HG02885 (cell line): Measurements from ENCODE around the gene IL16.
"Not testable (repeated sequence)": the region's sequence is repeated elsewhere in the genome, so short reads cannot be mapped to it uniquely, and the experiment has no call there.

ENCODE experiments used
- ATAC-seq: cut with Tn5 transposase; IDR thresholded peaks from one replicate; pipeline ENCODE4 v1.9.1; 2021; ENCODE audit warnings: mild to moderate bottlenecking; ENCODE audit not compliant: unreplicated experiment, poor library complexity

The IL16 gene

DNA sequence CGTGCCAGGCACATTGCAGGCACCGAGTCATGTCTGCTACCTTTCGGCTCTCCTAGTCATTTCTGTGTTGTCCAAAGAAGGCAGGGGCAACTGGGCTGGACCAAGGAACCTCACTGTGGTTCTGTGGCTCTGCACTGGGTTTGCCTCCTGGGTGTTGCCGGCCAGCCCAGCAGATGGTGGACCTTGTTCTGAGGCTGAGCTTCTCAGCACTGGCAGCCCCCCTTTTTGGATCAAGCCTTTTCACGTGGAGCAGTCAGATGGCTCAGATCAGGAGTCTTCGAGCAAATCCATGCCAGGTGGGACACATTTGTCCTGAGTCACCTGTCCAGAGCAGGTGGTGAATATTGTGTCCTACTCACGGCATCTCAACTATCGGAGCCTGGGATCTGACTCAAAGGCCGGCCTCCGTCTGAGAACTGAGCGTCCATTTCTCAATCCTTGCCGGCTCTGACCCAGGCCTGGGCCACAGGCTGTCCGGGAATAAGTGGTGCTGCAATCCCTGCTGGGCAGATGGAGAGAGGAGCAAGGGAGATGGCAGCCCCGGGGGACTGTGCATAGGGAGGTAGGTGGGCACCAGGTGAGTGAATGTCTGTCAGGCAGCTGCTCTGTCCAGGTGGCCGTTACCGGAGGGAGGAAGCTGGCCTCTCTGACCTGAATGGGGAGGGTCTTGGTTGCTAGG, at the start of gene IL16:
Gene IL16, plus strand, starts transcription at position 304 of the 679 bp plus-strand sequence. CDS start 28,521 bp downstream, outside the sequence.
- no peak for ATAC-seq

GRCh38 chr15:81151389-81151788, 45.3 kb upstream of the IL16 start:
- no peak for ATAC-seq

- ATAC-seq = no peak
Observed at GRCh38 chr15:81152339-81152738, 44.3 kb upstream of the IL16 start.

DNA sequence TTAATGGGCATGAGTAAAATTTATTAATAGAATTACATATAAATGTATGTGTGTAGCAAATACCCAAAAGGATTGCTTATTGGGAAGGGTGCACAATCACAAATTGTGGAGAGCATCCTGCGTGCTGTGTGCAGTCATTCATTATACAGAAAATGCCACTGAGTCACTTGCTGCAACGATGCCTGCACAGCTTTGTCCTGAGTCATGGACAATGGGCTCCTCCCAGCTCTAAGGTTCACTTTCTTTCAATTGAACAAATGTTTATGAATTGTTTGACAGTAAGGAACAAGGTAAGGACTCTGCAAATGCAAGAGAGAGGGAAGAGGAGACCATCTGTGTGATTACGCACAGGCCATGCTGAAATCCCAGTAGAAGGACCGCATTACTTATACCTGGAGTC, 43.9 kb upstream of the IL16 start:
- ATAC-seq = no peak

GRCh38 chr15:81155375-81156218, 41.1 kb upstream of the IL16 start:
- ATAC-seq = no peak

- ATAC-seq = no peak
Observed at GRCh38 chr15:81156324-81156723, 40.4 kb upstream of the IL16 start.

GRCh38 chr15:81157195-81157938, 39.3 kb upstream of the IL16 start:
- no peak for ATAC-seq

GRCh38 chr15:81157939-81158223, 38.8 kb upstream of the IL16 start:
- no peak for ATAC-seq

GRCh38 chr15:81158561-81158960, 38.1 kb upstream of the IL16 start:
- ATAC-seq = not testable (repeated sequence)

DNA sequence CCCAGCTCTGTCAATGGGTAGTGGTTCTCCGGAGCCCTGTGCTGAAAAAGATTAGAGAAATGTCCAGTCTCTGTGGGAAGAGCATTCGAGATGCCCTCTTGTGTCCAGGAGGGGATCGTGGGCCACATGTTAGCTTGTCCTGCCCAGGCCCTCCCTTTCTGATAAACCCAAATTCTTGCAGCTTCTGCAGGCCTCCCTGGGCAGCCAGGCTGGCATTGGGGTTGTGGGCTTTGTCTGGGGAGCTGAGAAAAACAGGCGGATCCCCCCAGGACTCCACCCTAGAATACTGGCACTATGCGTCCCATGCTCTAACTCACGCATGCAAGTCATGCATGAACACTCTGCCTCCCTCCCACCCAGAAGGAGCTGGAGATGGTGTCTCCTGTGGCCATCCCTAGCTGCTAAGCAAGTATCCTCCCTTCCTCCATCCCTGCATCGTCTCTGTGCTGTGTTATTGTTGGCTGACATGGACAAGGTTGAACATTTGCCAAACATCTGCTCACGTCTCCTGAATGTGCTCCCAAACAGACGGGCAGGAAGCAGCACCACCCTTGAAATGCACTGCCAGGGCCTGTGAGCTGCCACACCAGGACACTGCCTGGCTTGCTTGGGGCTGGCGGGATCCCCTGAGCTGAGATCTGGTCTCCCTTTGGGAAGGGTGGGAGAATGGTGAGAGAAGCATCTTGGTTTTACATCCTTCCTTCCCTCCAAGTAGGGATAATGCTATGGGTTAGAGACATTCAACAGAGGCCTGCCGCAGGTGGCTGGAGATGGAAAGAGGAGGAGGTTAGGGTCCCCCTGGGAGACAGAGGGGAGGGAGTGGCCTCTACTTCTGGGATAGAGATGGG, 36.1 kb upstream of the IL16 start:
- ATAC-seq = no peak

DNA sequence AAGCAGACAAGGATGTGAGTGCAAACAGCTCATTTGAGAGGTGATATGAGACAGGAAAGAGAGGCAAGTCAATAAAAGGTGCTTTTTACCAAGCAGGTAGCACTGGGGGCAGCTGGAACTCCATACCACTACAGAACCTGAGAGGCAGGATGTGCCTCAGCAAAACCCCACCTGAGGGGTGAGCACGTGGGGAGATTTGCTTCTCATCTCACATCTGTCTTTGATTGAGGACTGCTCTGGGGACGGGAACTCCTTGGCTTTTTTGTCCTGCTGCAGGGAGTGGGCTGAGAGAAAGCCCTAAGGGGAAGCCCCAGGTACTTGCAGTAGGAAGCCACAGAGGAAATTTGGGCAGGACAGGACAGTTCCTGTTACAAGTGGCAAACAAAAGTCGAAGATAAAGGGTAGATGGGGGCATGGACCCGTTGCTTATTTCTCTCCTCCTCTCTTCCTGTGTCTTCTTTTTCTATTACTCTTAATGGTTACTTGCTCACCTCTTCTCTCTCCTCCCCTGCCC, 35.5 kb upstream of the IL16 start:
- ATAC-seq = no peak

DNA sequence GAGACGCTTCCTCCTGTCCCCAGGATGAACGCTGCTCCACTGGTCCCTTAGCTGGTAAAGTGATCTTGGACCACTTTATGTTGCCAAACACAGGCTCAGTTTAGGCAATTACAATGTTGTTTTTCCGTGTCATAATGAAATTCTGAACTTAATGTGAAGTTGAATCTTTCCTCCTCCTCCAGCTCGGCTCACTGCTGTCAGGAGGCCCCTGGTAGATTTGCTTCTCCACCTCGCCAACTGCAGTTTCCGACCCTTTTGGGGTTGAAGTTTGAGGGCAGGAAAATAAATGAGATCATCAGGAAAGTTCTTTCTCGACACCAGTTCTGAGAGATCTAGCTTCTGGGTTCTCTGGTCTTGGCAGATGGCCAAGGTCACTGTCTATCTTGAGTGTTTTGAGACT, 34.8 kb upstream of the IL16 start:
- no peak for ATAC-seq

GRCh38 chr15:81163961-81164800, 32.5 kb upstream of the IL16 start:
- no peak for ATAC-seq

DNA sequence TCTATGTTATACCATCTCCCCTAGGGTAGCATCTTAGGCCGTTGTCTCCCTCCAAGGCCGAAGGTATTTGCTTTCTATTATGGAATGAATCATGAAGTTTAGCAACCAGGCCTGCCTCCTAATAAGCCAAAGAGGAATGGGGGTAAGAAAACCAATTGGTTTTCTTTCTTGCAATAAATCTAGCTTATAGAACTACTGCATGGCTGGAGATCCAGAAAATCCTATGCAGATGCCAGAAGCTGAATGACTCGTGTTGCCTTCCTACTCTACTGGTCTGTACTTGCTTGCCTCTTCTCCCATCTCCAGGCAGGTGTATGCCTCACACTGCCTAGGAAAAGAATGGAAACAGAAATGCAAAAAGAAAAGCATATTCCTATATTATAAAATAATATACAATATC, 31.1 kb upstream of the IL16 start:
- no peak for ATAC-seq

GRCh38 chr15:81166636-81167305, 29.9 kb upstream of the IL16 start:
- no peak for ATAC-seq

- ATAC-seq = no peak
Observed at GRCh38 chr15:81168131-81168526, 28.6 kb upstream of the IL16 start.

GRCh38 chr15:81168644-81169043, 28.0 kb upstream of the IL16 start:
- no peak for ATAC-seq

GRCh38 chr15:81170511-81170910, 26.2 kb upstream of the IL16 start:
- ATAC-seq = no peak

DNA sequence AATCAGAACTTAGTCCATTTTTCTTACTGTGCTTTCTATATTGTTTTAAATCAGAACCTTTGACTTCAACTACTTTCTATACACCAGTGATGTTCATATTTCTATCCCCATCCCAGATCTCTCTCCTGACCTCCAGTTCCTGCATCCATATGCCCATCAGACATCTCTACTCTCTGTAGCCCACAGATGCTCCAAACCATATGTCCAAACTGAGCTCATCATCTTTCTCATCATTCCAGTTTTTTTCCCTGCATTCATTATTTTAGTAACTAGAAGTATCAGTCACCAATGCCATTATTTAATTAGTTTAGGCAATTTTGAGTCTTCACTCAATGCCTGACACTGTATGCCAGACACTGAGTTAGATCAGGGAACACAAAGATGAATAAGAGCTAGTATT, 25.4 kb upstream of the IL16 start:
- ATAC-seq = no peak
